HEK293 (cell line): ENCODE measurements around the gene PDE4D.

Experiments used
- ATF2 ChIP-seq: fragments of 450-650 bp; formaldehyde crosslinking; IDR thresholded peaks from 2 replicates; pipeline ENCODE4 v1.5.1; 2016; ENCODE audit warnings: missing biosample characterization, missing genetic modification characterization, low read depth
- CTCF ChIP-seq: fragments of 450-650 bp; formaldehyde crosslinking; IDR thresholded peaks from 2 replicates; pipeline ENCODE4 v1.5.1; 2016; ENCODE audit warnings: missing biosample characterization, missing genetic modification characterization
- PATZ1 ChIP-seq: fragments of 450-650 bp; formaldehyde crosslinking; IDR thresholded peaks from 2 replicates; pipeline ENCODE4 v1.5.1; 2016; ENCODE audit warnings: missing biosample characterization, missing genetic modification characterization
- REST ChIP-seq: fragments of 450-650 bp; formaldehyde crosslinking; IDR thresholded peaks from 2 replicates; pipeline ENCODE4 v1.5.1; 2016; ENCODE audit warnings: missing biosample characterization, missing genetic modification characterization
- SETDB1 ChIP-seq: IDR thresholded peaks from one replicate; pipeline ENCODE4 v1.6.1; 2017; ENCODE audit warnings: mild to moderate bottlenecking, low read length, moderate library complexity, mixed read lengths; ENCODE audit not compliant: insufficient read length
- ZBTB1 ChIP-seq: fragments of 450-650 bp; formaldehyde crosslinking; IDR thresholded peaks from 2 replicates; pipeline ENCODE4 v1.5.1; 2016; ENCODE audit warnings: missing biosample characterization, missing genetic modification characterization
- ZNF16 ChIP-seq: fragments of 450-650 bp; formaldehyde crosslinking; IDR thresholded peaks from 2 replicates; pipeline ENCODE4 v1.5.1; 2016; ENCODE audit warnings: low read depth, missing biosample characterization, missing genetic modification characterization
- ZNF274 ChIP-seq, 2 experiments: fragments of 200-500 bp in 1 of 2; fragments of 450-650 bp in 1 of 2; sonication (Bioruptor generic) in 1 of 2; formaldehyde crosslinking in 1 of 2; IDR thresholded peaks; 2 replicates each; pipeline versions ENCODE4 v1.5.1 to v1.6.1; 2014 to 2016; ENCODE audit warnings: borderline replicate concordance in 1 of 2, inconsistent platforms in 1 of 2, low read length in 1 of 2, missing biosample characterization in 1 of 2, missing genetic modification characterization in 1 of 2
- ZNF473 ChIP-seq: fragments of 450-650 bp; formaldehyde crosslinking; IDR thresholded peaks from 2 replicates; pipeline ENCODE4 v1.5.1; 2017; ENCODE audit warnings: missing biosample characterization, missing genetic modification characterization
- ZNF510 ChIP-seq: fragments of 450-650 bp; formaldehyde crosslinking; IDR thresholded peaks from 2 replicates; pipeline ENCODE4 v1.5.1; 2018; ENCODE audit warnings: mild to moderate bottlenecking, missing genetic modification characterization, missing biosample characterization; ENCODE audit not compliant: insufficient replicate concordance
- ZNF518A ChIP-seq: fragments of 450-650 bp; formaldehyde crosslinking; conservative IDR thresholded peaks from 2 replicates; pipeline ENCODE4 v1.5.1; 2016; ENCODE audit warnings: low read depth, missing biosample characterization, missing genetic modification characterization
- ZNF600 ChIP-seq: fragments of 450-650 bp; formaldehyde crosslinking; IDR thresholded peaks from 2 replicates; pipeline ENCODE4 v1.5.1; 2016; ENCODE audit warnings: missing biosample characterization, missing genetic modification characterization
- ZNF704 ChIP-seq: fragments of 450-650 bp; formaldehyde crosslinking; IDR thresholded peaks from 2 replicates; pipeline ENCODE4 v1.5.1; 2016; ENCODE audit warnings: missing biosample characterization, missing genetic modification characterization

GRCh38 chr5:59600153-59600552, 293.4 kb downstream of the PDE4D start:
- no peak for TF ChIP-seq SETDB1
- no peak for TF ChIP-seq CTCF (tag by site-specific recombination)
- TF ChIP-seq REST (tag by site-specific recombination) = no peak
- TF ChIP-seq ZNF510 (tag by site-specific recombination) = no peak
- TF ChIP-seq ZNF274 (IDR thresholded peaks at IDR 0.05; ENCODE audit: low read length) = no peak
- TF ChIP-seq ZNF274 (tag by site-specific recombination; IDR thresholded peaks at IDR 0.05; ENCODE audit: borderline replicate concordance) = no peak
- TF ChIP-seq ZNF600 (tag by site-specific recombination) = no peak
- no peak for TF ChIP-seq ZBTB1 (tag by site-specific recombination)
- no peak for TF ChIP-seq ATF2 (tag by site-specific recombination)
- no peak for TF ChIP-seq ZNF16 (tag by site-specific recombination)
- TF ChIP-seq ZNF704 (tag by site-specific recombination) = no peak
- TF ChIP-seq ZNF518A (tag by site-specific recombination) = no peak
- no peak for TF ChIP-seq ZNF473 (tag by site-specific recombination)
- no peak for TF ChIP-seq PATZ1
